IPS-15b (cell line): Measurements from ENCODE around the gene BSN.

Experiments
- H3K27me3 ChIP-seq: one replicate; pipeline ENCODE4 v1.6.1; 2013; ENCODE audit warnings: low read length; ENCODE audit not compliant: control insufficient read depth, insufficient read depth
- H3K36me3 ChIP-seq: one replicate; pipeline ENCODE4 v1.6.1; 2013; ENCODE audit warnings: low read length; ENCODE audit not compliant: control insufficient read depth, insufficient read depth
- H3K4me1 ChIP-seq: one replicate; pipeline ENCODE4 v1.6.1; 2013; ENCODE audit warnings: mild to moderate bottlenecking, low read length; ENCODE audit not compliant: control insufficient read depth, insufficient read depth
- H3K4me3 ChIP-seq: one replicate; pipeline ENCODE4 v1.5.1; 2013; ENCODE audit warnings: low read depth, low read length
- H3K9ac ChIP-seq: one replicate; pipeline ENCODE4 v1.6.1; 2013; ENCODE audit warnings: low read depth, mild to moderate bottlenecking, low read length
- H3K9me3 ChIP-seq: one replicate; pipeline ENCODE4 v1.6.1; 2013; ENCODE audit warnings: mild to moderate bottlenecking, low read length; ENCODE audit not compliant: control insufficient read depth, insufficient read depth

The BSN gene

GRCh38 chr3:49529567-49529966 is 24.7 kb upstream of the BSN start:
- Histone ChIP-seq H3K27me3 (no peaks in the 10 kb centered on the region), H3K9ac (no peak overlapping the region), H3K4me3 (no peak overlapping the region), H3K9me3 (no peaks in the 10 kb centered on the region), H3K36me3 (peaks cover 35% of the 10 kb centered on the region), H3K4me1 (no peaks in the 10 kb centered on the region)

- Histone ChIP-seq H3K4me3 (no peak overlapping the region), H3K27me3 (no peaks in the 10 kb centered on the region), H3K9ac (peak overlapping the region; percentile 12), H3K9me3 (no peaks in the 10 kb centered on the region), H3K36me3 (peaks cover 35% of the 10 kb centered on the region), H3K4me1 (no peaks in the 10 kb centered on the region)
Observed at GRCh38 chr3:49530231-49530630, 24.0 kb upstream of the BSN start.

GRCh38 chr3:49530701-49531100 is 23.6 kb upstream of the BSN start:
- H3K4me1 ChIP-seq, result no peaks in the 10 kb centered on the region
- no peak overlapping the region for H3K4me3 ChIP-seq
- no peaks in the 10 kb centered on the region for H3K27me3 ChIP-seq
- H3K9ac ChIP-seq, result no peak overlapping the region
- H3K36me3 ChIP-seq, result peaks cover 35% of the 10 kb centered on the region
- H3K9me3 ChIP-seq, result no peaks in the 10 kb centered on the region

GRCh38 chr3:49531218-49531617 is 23.1 kb upstream of the BSN start:
- Histone ChIP-seq H3K9ac (no peak overlapping the region), H3K4me3 (no peak overlapping the region), H3K27me3 (no peaks in the 10 kb centered on the region), H3K36me3 (peaks cover 34% of the 10 kb centered on the region), H3K4me1 (no peaks in the 10 kb centered on the region), H3K9me3 (no peaks in the 10 kb centered on the region)

- Histone ChIP-seq H3K4me3 (no peak overlapping the region), H3K9ac (no peak overlapping the region), H3K9me3 (no peaks in the 10 kb centered on the region), H3K27me3 (no peaks in the 10 kb centered on the region), H3K4me1 (no peaks in the 10 kb centered on the region), H3K36me3 (peaks cover 33% of the 10 kb centered on the region)
Observed at GRCh38 chr3:49531715-49532114, 22.6 kb upstream of the BSN start.

- Histone ChIP-seq H3K27me3 (no peaks in the 10 kb centered on the region), H3K4me3 (no peak overlapping the region), H3K9me3 (no peaks in the 10 kb centered on the region), H3K4me1 (no peaks in the 10 kb centered on the region), H3K36me3 (peaks cover 33% of the 10 kb centered on the region), H3K9ac (no peak overlapping the region)
Observed at GRCh38 chr3:49533031-49533430, 21.2 kb upstream of the BSN start.

- Histone ChIP-seq H3K9ac (no peak overlapping the region), H3K4me3 (no peak overlapping the region), H3K4me1 (no peaks in the 10 kb centered on the region), H3K9me3 (no peaks in the 10 kb centered on the region), H3K36me3 (peaks cover 33% of the 10 kb centered on the region), H3K27me3 (no peaks in the 10 kb centered on the region)
Observed at GRCh38 chr3:49533786-49534519, 20.3 kb upstream of the BSN start.

- H3K27me3 ChIP-seq, result no peaks in the 10 kb centered on the region
- no peaks in the 10 kb centered on the region for H3K4me1 ChIP-seq
- H3K9ac ChIP-seq, result no peak overlapping the region
- H3K9me3 ChIP-seq, result no peaks in the 10 kb centered on the region
- no peak overlapping the region for H3K4me3 ChIP-seq
- H3K36me3 ChIP-seq, result peaks cover 33% of the 10 kb centered on the region
Observed at GRCh38 chr3:49534581-49535441, 19.5 kb upstream of the BSN start.

GRCh38 chr3:49535971-49536874 is 18.1 kb upstream of the BSN start:
- no peak overlapping the region for H3K9ac ChIP-seq
- peaks cover 3% of the 10 kb centered on the region for H3K4me1 ChIP-seq
- H3K9me3 ChIP-seq, result no peaks in the 10 kb centered on the region
- H3K36me3 ChIP-seq, result peaks cover 22% of the 10 kb centered on the region
- H3K4me3 ChIP-seq, result no peak overlapping the region
- no peaks in the 10 kb centered on the region for H3K27me3 ChIP-seq

- H3K27me3 ChIP-seq, result no peaks in the 10 kb centered on the region
- no peak overlapping the region for H3K4me3 ChIP-seq
- no peaks in the 10 kb centered on the region for H3K9me3 ChIP-seq
- H3K4me1 ChIP-seq, result peaks cover 3% of the 10 kb centered on the region
- peaks cover 15% of the 10 kb centered on the region for H3K36me3 ChIP-seq
- no peak overlapping the region for H3K9ac ChIP-seq
Observed at GRCh38 chr3:49536875-49537533, 17.3 kb upstream of the BSN start.
